H9 (cell line): ENCODE measurements around the gene SLC39A1. TPM values are rescaled to one million over a fixed set of nuclear protein-coding genes. Genes with fewer than 3 reads are reported as not detected.

ENCODE experiments used
- DNase-seq: peaks from one replicate; pipeline ENCODE4 v3.0.0-alpha.2; 2017
- H2AFZ ChIP-seq: one replicate; pipeline ENCODE4 v1.6.1; 2013; ENCODE audit warnings: mild to moderate bottlenecking, low read length, control low read depth, moderate library complexity
- H2AK5ac ChIP-seq: 2 replicates; pipeline ENCODE4 v1.6.1; 2013; ENCODE audit warnings: low read length, control low read depth, mixed read lengths; ENCODE audit not compliant: insufficient read length
- H2BK120ac ChIP-seq: one replicate; pipeline ENCODE4 v1.6.1; 2013; ENCODE audit warnings: low read depth, mild to moderate bottlenecking, low read length, control low read depth, inconsistent platforms; ENCODE audit not compliant: poor library complexity, severe bottlenecking
- H2BK12ac ChIP-seq: 2 replicates; pipeline ENCODE4 v1.6.1; 2013; ENCODE audit warnings: low read length, control low read depth, mixed read lengths, low read depth; ENCODE audit not compliant: insufficient read length
- H2BK15ac ChIP-seq: 2 replicates; pipeline ENCODE4 v1.6.1; 2013; ENCODE audit warnings: low read depth, low read length, control low read depth
- H2BK20ac ChIP-seq: one replicate; pipeline ENCODE4 v1.6.1; 2013; ENCODE audit warnings: low read depth, mild to moderate bottlenecking, low read length, control low read depth, inconsistent platforms; ENCODE audit not compliant: poor library complexity, severe bottlenecking
- H2BK5ac ChIP-seq: 2 replicates; pipeline ENCODE4 v1.6.1; 2013; ENCODE audit warnings: low read length, control low read depth, mixed read lengths; ENCODE audit not compliant: insufficient read length
- H3K14ac ChIP-seq: 2 replicates; pipeline ENCODE4 v1.6.1; 2013; ENCODE audit warnings: low read length, control low read depth; ENCODE audit not compliant: insufficient read depth
- H3K18ac ChIP-seq: 2 replicates; pipeline ENCODE4 v1.6.1; 2013; ENCODE audit warnings: low read depth, mild to moderate bottlenecking, mixed read lengths, low read length, control low read depth; ENCODE audit not compliant: insufficient read length
- H3K23ac ChIP-seq: 2 replicates; pipeline ENCODE4 v1.6.1; 2013; ENCODE audit warnings: low read length, control low read depth, mixed read lengths, low read depth; ENCODE audit not compliant: insufficient read length
- H3K23me2 ChIP-seq: 2 replicates; pipeline ENCODE4 v1.6.1; 2013; ENCODE audit warnings: low read depth, mild to moderate bottlenecking, mixed read lengths, low read length, control low read depth; ENCODE audit not compliant: insufficient read length, poor library complexity, severe bottlenecking
- H3K27ac ChIP-seq: 2 replicates; pipeline ENCODE4 v1.5.1; 2013; ENCODE audit warnings: low read length, control low read depth, mixed read lengths, low read depth; ENCODE audit not compliant: insufficient read length
- H3K27me3 ChIP-seq: 2 replicates; pipeline ENCODE4 v1.6.1; 2013; ENCODE audit warnings: low read length, control low read depth, inconsistent platforms; ENCODE audit not compliant: insufficient read depth
- H3K4ac ChIP-seq: 2 replicates; pipeline ENCODE4 v1.6.1; 2013; ENCODE audit warnings: low read depth, mild to moderate bottlenecking, control low read depth, inconsistent platforms, low read length, moderate library complexity
- H3K4me1 ChIP-seq: 2 replicates; pipeline ENCODE4 v1.6.1; 2013; ENCODE audit warnings: low read length, control low read depth, inconsistent platforms; ENCODE audit not compliant: insufficient read depth
- H3K4me2 ChIP-seq: 2 replicates; pipeline ENCODE4 v1.6.1; 2013; ENCODE audit warnings: low read length, control low read depth, mixed read lengths; ENCODE audit not compliant: insufficient read length, insufficient read depth
- H3K56ac ChIP-seq: 2 replicates; pipeline ENCODE4 v1.6.1; 2013; ENCODE audit warnings: low read depth, mild to moderate bottlenecking, mixed read lengths, low read length, control low read depth; ENCODE audit not compliant: insufficient read length
- H3K79me1 ChIP-seq: 2 replicates; pipeline ENCODE4 v1.6.1; 2013; ENCODE audit warnings: low read depth, mild to moderate bottlenecking, moderate library complexity, low read length, control low read depth, inconsistent platforms; ENCODE audit not compliant: insufficient read depth, poor library complexity, severe bottlenecking
- H3K79me2 ChIP-seq: 2 replicates; pipeline ENCODE4 v1.6.1; 2013; ENCODE audit warnings: low read length, control low read depth, inconsistent platforms; ENCODE audit not compliant: insufficient read depth
- H3K9ac ChIP-seq: 2 replicates; pipeline ENCODE4 v1.6.1; 2013; ENCODE audit warnings: low read length, control low read depth, mixed read lengths; ENCODE audit not compliant: insufficient read length; ENCODE audit errors: extremely low read depth
- H3K9me3 ChIP-seq: one replicate; pipeline ENCODE4 v1.6.1; 2013; ENCODE audit warnings: low read depth, low read length, inconsistent platforms; ENCODE audit not compliant: control insufficient read depth
- H3T11ph ChIP-seq: one replicate; pipeline ENCODE4 v1.6.1; 2013; ENCODE audit warnings: mild to moderate bottlenecking, low read length, control low read depth, inconsistent platforms
- H4K20me1 ChIP-seq: one replicate; pipeline ENCODE4 v1.6.1; 2013; ENCODE audit not compliant: control insufficient read depth, insufficient read length, insufficient read depth
- H4K5ac ChIP-seq: 2 replicates; pipeline ENCODE4 v1.6.1; 2013; ENCODE audit warnings: low read depth, mild to moderate bottlenecking, mixed read lengths, low read length, control low read depth; ENCODE audit not compliant: insufficient read length
- H4K8ac ChIP-seq: replicated peaks from 2 replicates; pipeline ENCODE4 v1.6.1; 2013; ENCODE audit warnings: low read length, control low read depth, mixed read lengths, low read depth; ENCODE audit not compliant: insufficient read length
- H4K91ac ChIP-seq: 2 replicates; pipeline ENCODE4 v1.6.1; 2013; ENCODE audit warnings: low read depth, mild to moderate bottlenecking, moderate library complexity, mixed read lengths, low read length, control low read depth; ENCODE audit not compliant: insufficient read length
- H3K27ac Mint-ChIP-seq, 3 experiments: 2 replicates in 2 of 3; 3 replicates in 1 of 3; pipeline ENCODE4 v1.8.0; 2020 to 2021; ENCODE audit warnings: mixed read lengths in 3 of 3, mild to moderate bottlenecking in 1 of 3, moderate library complexity in 1 of 3
- H3K27me3 Mint-ChIP-seq: 2 replicates; pipeline ENCODE4 v1.8.0; 2021; ENCODE audit warnings: low read depth, mild to moderate bottlenecking, moderate library complexity, mixed read lengths
- H3K36me3 Mint-ChIP-seq, 3 experiments: 2 replicates in 2 of 3; 3 replicates in 1 of 3; pipeline ENCODE4 v1.8.0; 2020 to 2021; ENCODE audit warnings: low read depth in 3 of 3, mixed read lengths in 3 of 3; ENCODE audit not compliant: insufficient read depth in 1 of 3
- H3K4me1 Mint-ChIP-seq, 2 experiments: 2 replicates each; pipeline ENCODE4 v1.8.0; 2020; ENCODE audit warnings: mixed read lengths in 2 of 2
- H3K4me3 Mint-ChIP-seq, 2 experiments: 2 replicates in 1 of 2; 3 replicates in 1 of 2; pipeline ENCODE4 v1.8.0; 2020 to 2021; ENCODE audit warnings: mild to moderate bottlenecking in 2 of 2, mixed read lengths in 2 of 2, moderate library complexity in 1 of 2
- H3K9me3 Mint-ChIP-seq, 2 experiments: 2 replicates in 1 of 2; 3 replicates in 1 of 2; pipeline ENCODE4 v1.8.0; 2020; ENCODE audit warnings: mild to moderate bottlenecking in 2 of 2, mixed read lengths in 2 of 2, moderate library complexity in 1 of 2
- WGBS: extraction: QIAGEN DNeasy Blood & Tissue Kit; methylation state at CpG from one replicate; pipeline ENCODE4 v1.1.7; 2013; ENCODE audit warnings: missing lambda C conversion rate, low lambda C conversion rate, mixed read lengths; ENCODE audit not compliant: insufficient read length; ENCODE audit errors: extremely low coverage; 5-methylcytosine and 5-hydroxymethylcytosine counted together
- total RNA-seq: library from RNA; stranded (reverse); gene quantifications from 2 replicates; pipeline ENCODE4 v1.2.1, GENCODE V29; 2021
- TF ChIP-seq, protein P1 (sequence below): fragments of 200-600 bp; sonication (generic); conservative IDR thresholded peaks from 3 replicates; pipeline ENCODE4 v1.8.0; 2021; ENCODE audit warnings: antibody characterized with exemption, mild to moderate bottlenecking

Gene SLC39A1
- total RNA-seq, 1 experiment from 2014 or later, result 161 TPM

DNA sequence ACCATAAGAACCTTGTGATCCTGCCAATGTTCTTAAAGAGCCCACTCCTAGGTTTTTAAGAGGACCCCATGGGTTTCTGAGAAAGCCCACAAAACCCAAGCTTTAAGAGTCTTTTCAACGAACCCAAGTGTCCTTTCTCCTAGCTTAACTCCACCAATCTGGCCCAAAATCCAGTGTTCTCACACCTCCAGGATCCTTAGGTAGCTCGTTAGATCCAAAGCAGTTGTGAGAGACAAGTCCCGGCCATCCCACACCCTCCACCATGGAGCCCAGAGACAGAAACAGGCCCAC lies 18.6 kb downstream of the SLC39A1 start:
- no peak overlapping the region for H3K18ac ChIP-seq
- peaks cover 5% of the 10 kb centered on the region for H3K23me2 ChIP-seq
- H3K4me1 ChIP-seq, result no peaks in the 10 kb centered on the region; the same call in 1 of the 2 replicates
- Mint-ChIP-seq H3K27ac (0 out of 7 replicates have a peak overlapping the region, but pooled peaks of 1 of the 3 experiments have one; percentile 9), H3K27me3 (no peaks in the 10 kb centered on the region), H3K4me3 (peak overlapping the region; percentile 82 to 93; a peak in 4 of 5 replicates), H3K4me1 (peaks cover 10 to 17% of the 10 kb centered on the region in 2 experiments), H3K36me3 (peaks cover 14 to 55% (median 38%) of the 10 kb centered on the region in 3 experiments), H3K9me3 (no peaks in the 10 kb centered on the region)
- no peak overlapping the region for H4K91ac ChIP-seq
- H3K27ac ChIP-seq, result no peak overlapping the region
- no peak overlapping the region for H3K14ac ChIP-seq
- TF ChIP-seq, protein P1, sequence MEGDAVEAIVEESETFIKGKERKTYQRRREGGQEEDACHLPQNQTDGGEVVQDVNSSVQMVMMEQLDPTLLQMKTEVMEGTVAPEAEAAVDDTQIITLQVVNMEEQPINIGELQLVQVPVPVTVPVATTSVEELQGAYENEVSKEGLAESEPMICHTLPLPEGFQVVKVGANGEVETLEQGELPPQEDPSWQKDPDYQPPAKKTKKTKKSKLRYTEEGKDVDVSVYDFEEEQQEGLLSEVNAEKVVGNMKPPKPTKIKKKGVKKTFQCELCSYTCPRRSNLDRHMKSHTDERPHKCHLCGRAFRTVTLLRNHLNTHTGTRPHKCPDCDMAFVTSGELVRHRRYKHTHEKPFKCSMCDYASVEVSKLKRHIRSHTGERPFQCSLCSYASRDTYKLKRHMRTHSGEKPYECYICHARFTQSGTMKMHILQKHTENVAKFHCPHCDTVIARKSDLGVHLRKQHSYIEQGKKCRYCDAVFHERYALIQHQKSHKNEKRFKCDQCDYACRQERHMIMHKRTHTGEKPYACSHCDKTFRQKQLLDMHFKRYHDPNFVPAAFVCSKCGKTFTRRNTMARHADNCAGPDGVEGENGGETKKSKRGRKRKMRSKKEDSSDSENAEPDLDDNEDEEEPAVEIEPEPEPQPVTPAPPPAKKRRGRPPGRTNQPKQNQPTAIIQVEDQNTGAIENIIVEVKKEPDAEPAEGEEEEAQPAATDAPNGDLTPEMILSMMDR, result no peak
- no peaks in the 10 kb centered on the region for H3K27me3 ChIP-seq
- no peak overlapping the region for H4K5ac ChIP-seq
- no peak overlapping the region for H2BK120ac ChIP-seq
- H4K20me1 ChIP-seq, result no peaks in the 10 kb centered on the region
- H2BK5ac ChIP-seq, result no peak overlapping the region
- no peak overlapping the region for H2BK15ac ChIP-seq
- H2AFZ ChIP-seq, result no peak overlapping the region
- no peak overlapping the region for H3K23ac ChIP-seq
- no peak overlapping the region for H2BK20ac ChIP-seq
- no peak overlapping the region for H2AK5ac ChIP-seq
- no peak overlapping the region for H3K56ac ChIP-seq
- no peak for DNase-seq
- no peaks in the 10 kb centered on the region for H3K9me3 ChIP-seq
- no peak overlapping the region for H2BK12ac ChIP-seq
- no peaks in the 10 kb centered on the region for H3K79me2 ChIP-seq
- WGBS, result no CpG with 5 or more reads among the region's 3 CpGs
- H3T11ph ChIP-seq, result no peak overlapping the region
- H3K79me1 ChIP-seq, result peaks cover 3% of the 10 kb centered on the region
- no peak overlapping the region for H3K4ac ChIP-seq
- H3K9ac ChIP-seq, result no peak overlapping the region
- H3K4me2 ChIP-seq, result peak overlapping the region; percentile 52
- H4K8ac ChIP-seq, result no peak overlapping the region
